HUES6 (cell line): Measurements from ENCODE around the gene TEX9.

Experiments
- H3K27ac ChIP-seq: 2 replicates; pipeline ENCODE4 v1.7.0; 2013; ENCODE audit warnings: low read depth, mild to moderate bottlenecking, low read length, inconsistent platforms
- H3K27me3 ChIP-seq: 2 replicates; pipeline ENCODE4 v1.6.1; 2013; ENCODE audit warnings: low read length; ENCODE audit not compliant: control insufficient read depth, insufficient read depth
- H3K36me3 ChIP-seq: 2 replicates; pipeline ENCODE4 v1.6.1; 2013; ENCODE audit warnings: low read length; ENCODE audit not compliant: control insufficient read depth, insufficient read depth
- H3K4me1 ChIP-seq: 2 replicates; pipeline ENCODE4 v1.6.1; 2013; ENCODE audit warnings: low read length; ENCODE audit not compliant: control insufficient read depth, insufficient read depth
- H3K4me3 ChIP-seq: 2 replicates; pipeline ENCODE4 v1.5.1; 2013; ENCODE audit warnings: low read depth, low read length
- H3K9ac ChIP-seq: one replicate; pipeline ENCODE4 v1.6.1; 2013; ENCODE audit warnings: mild to moderate bottlenecking, low read length
- H3K9me3 ChIP-seq: 2 replicates; pipeline ENCODE4 v1.6.1; 2013; ENCODE audit warnings: low read depth, low read length; ENCODE audit not compliant: control insufficient read depth, insufficient read depth

Gene TEX9

GRCh38 chr15:56342653-56343052 is 22.6 kb upstream of the TEX9 start:
- Histone ChIP-seq H3K36me3 (no peaks in the 10 kb centered on the region), H3K27me3 (no peaks in the 10 kb centered on the region), H3K4me3 (no peak overlapping the region), H3K9ac (no peak overlapping the region), H3K9me3 (no peaks in the 10 kb centered on the region), H3K4me1 (peaks cover 5% of the 10 kb centered on the region; the same call in 1 of the 2 replicates), H3K27ac (no peak overlapping the region)

- Histone ChIP-seq H3K4me1 (peaks cover 5% of the 10 kb centered on the region; the same call in 1 of the 2 replicates), H3K4me3 (no peak overlapping the region), H3K36me3 (no peaks in the 10 kb centered on the region), H3K27me3 (no peaks in the 10 kb centered on the region), H3K9me3 (no peaks in the 10 kb centered on the region), H3K27ac (no peak overlapping the region), H3K9ac (no peak overlapping the region)
These were observed 21.3 kb upstream of the TEX9 start for GRCh38 chr15:56343879-56344278.

- Histone ChIP-seq H3K27me3 (no peaks in the 10 kb centered on the region), H3K9me3 (no peaks in the 10 kb centered on the region), H3K4me3 (no peak overlapping the region), H3K9ac (no peak overlapping the region), H3K36me3 (no peaks in the 10 kb centered on the region), H3K4me1 (peaks cover 5% of the 10 kb centered on the region; the same call in 1 of the 2 replicates), H3K27ac (no peak overlapping the region)
These were observed 20.9 kb upstream of the TEX9 start for GRCh38 chr15:56344336-56344735.

GRCh38 chr15:56346414-56346813 is 18.8 kb upstream of the TEX9 start:
- Histone ChIP-seq H3K4me3 (no peak overlapping the region), H3K36me3 (no peaks in the 10 kb centered on the region), H3K9ac (no peak overlapping the region), H3K27ac (no peak overlapping the region), H3K9me3 (no peaks in the 10 kb centered on the region), H3K4me1 (peaks cover 10% of the 10 kb centered on the region), H3K27me3 (no peaks in the 10 kb centered on the region)

GRCh38 chr15:56349554-56349953 is 15.7 kb upstream of the TEX9 start:
- H3K27ac ChIP-seq, result no peak overlapping the region
- no peak overlapping the region for H3K4me3 ChIP-seq
- peaks cover 16% of the 10 kb centered on the region for H3K4me1 ChIP-seq
- no peak overlapping the region for H3K9ac ChIP-seq
- H3K36me3 ChIP-seq, result no peaks in the 10 kb centered on the region
- no peaks in the 10 kb centered on the region for H3K9me3 ChIP-seq
- no peaks in the 10 kb centered on the region for H3K27me3 ChIP-seq

- no peaks in the 10 kb centered on the region for H3K9me3 ChIP-seq
- H3K36me3 ChIP-seq, result no peaks in the 10 kb centered on the region
- H3K27me3 ChIP-seq, result no peaks in the 10 kb centered on the region
- H3K9ac ChIP-seq, result no peak overlapping the region
- H3K27ac ChIP-seq, result no peak overlapping the region
- H3K4me3 ChIP-seq, result no peak overlapping the region
- H3K4me1 ChIP-seq, result peaks cover 16% of the 10 kb centered on the region
These were observed 13.9 kb upstream of the TEX9 start for GRCh38 chr15:56351353-56351752.

- Histone ChIP-seq H3K36me3 (no peaks in the 10 kb centered on the region), H3K27me3 (no peaks in the 10 kb centered on the region), H3K27ac (no peak overlapping the region), H3K9me3 (no peaks in the 10 kb centered on the region), H3K9ac (no peak overlapping the region), H3K4me3 (no peak overlapping the region), H3K4me1 (peaks cover 16% of the 10 kb centered on the region)
These were observed 13.2 kb upstream of the TEX9 start for GRCh38 chr15:56351957-56352506.

GRCh38 chr15:56353119-56353518 is 12.1 kb upstream of the TEX9 start:
- Histone ChIP-seq H3K36me3 (no peaks in the 10 kb centered on the region), H3K9ac (no peak overlapping the region), H3K9me3 (no peaks in the 10 kb centered on the region), H3K27ac (no peak overlapping the region), H3K4me3 (no peak overlapping the region), H3K27me3 (no peaks in the 10 kb centered on the region), H3K4me1 (peaks cover 16% of the 10 kb centered on the region)

- Histone ChIP-seq H3K27ac (no peak overlapping the region), H3K4me1 (peaks cover 16% of the 10 kb centered on the region), H3K36me3 (no peaks in the 10 kb centered on the region), H3K4me3 (no peak overlapping the region), H3K9me3 (no peaks in the 10 kb centered on the region), H3K27me3 (no peaks in the 10 kb centered on the region), H3K9ac (no peak overlapping the region)
These were observed 11.5 kb upstream of the TEX9 start for GRCh38 chr15:56353740-56354139.

- no peak overlapping the region for H3K27ac ChIP-seq
- H3K4me1 ChIP-seq, result peaks cover 4% of the 10 kb centered on the region
- no peaks in the 10 kb centered on the region for H3K27me3 ChIP-seq
- peaks cover 2% of the 10 kb centered on the region for H3K9me3 ChIP-seq
- no peaks in the 10 kb centered on the region for H3K36me3 ChIP-seq
- H3K4me3 ChIP-seq, result no peak overlapping the region
- no peak overlapping the region for H3K9ac ChIP-seq
These were observed 8.6 kb upstream of the TEX9 start for GRCh38 chr15:56356616-56357015.

GRCh38 chr15:56358604-56359003 is 6.6 kb upstream of the TEX9 start:
- no peaks in the 10 kb centered on the region for H3K36me3 ChIP-seq
- no peaks in the 10 kb centered on the region for H3K27me3 ChIP-seq
- H3K4me1 ChIP-seq, result no peaks in the 10 kb centered on the region
- H3K27ac ChIP-seq, result no peak overlapping the region
- no peak overlapping the region for H3K9ac ChIP-seq
- H3K9me3 ChIP-seq, result peaks cover 12% of the 10 kb centered on the region
- H3K4me3 ChIP-seq, result no peak overlapping the region

GRCh38 chr15:56361987-56362386 is 3.2 kb upstream of the TEX9 start:
- Histone ChIP-seq H3K9ac (no peak overlapping the region), H3K4me3 (no peak overlapping the region), H3K27me3 (no peaks in the 10 kb centered on the region), H3K36me3 (no peaks in the 10 kb centered on the region), H3K9me3 (peaks cover 12% of the 10 kb centered on the region), H3K27ac (no peak overlapping the region), H3K4me1 (0 out of 2 replicates have a peak, but pooled peaks cover 5% of the 10 kb centered on the region)
